ENCODE measurements around the gene A1BG.

Gene A1BG, protein sequence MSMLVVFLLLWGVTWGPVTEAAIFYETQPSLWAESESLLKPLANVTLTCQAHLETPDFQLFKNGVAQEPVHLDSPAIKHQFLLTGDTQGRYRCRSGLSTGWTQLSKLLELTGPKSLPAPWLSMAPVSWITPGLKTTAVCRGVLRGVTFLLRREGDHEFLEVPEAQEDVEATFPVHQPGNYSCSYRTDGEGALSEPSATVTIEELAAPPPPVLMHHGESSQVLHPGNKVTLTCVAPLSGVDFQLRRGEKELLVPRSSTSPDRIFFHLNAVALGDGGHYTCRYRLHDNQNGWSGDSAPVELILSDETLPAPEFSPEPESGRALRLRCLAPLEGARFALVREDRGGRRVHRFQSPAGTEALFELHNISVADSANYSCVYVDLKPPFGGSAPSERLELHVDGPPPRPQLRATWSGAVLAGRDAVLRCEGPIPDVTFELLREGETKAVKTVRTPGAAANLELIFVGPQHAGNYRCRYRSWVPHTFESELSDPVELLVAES

DNA sequence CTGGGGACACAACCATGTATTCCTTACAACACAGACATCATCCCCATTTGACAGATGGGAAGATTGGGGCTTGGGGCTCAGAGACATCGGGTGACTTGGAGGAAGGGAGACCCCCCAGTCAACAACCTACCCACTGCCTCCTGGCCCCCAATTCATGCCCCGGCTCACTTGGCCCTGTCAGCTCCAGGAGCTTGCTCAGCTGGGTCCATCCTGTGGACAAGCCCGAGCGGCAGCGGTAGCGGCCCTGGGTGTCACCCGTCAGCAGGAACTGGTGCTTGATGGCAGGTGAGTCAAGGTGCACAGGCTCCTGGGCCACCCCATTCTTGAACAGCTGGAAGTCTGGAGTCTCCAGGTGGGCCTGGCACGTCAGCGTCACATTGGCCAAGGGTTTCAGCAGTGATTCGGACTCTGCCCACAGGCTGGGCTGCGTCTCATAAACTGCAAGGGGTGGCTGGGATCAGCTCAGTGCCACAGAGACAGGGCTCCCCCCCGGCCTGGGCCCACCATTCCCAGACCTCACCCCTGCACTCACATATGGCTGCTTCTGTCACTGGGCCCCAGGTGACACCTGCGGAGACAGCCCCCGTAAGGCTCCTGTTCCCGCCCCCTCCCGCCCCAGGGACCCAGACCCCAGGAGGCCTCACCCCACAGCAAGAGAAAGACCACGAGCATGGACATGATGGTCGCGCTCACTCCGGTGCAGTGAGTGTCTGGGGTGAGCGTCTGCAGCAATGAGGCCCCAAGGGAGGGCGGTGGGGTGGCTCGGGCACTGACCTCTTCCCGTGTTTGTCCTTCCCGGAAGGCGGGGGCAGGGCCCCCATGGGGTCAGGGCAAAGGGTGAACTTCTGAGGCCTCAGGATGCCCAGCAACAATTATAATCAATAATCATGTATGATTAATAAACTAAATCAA is at the start of gene A1BG:
A1BG (minus strand) TSS at position 733 of the 912 bp plus-strand sequence; CDS start at position 678, 55 bp downstream.
- DNase-seq: no peak

DNA sequence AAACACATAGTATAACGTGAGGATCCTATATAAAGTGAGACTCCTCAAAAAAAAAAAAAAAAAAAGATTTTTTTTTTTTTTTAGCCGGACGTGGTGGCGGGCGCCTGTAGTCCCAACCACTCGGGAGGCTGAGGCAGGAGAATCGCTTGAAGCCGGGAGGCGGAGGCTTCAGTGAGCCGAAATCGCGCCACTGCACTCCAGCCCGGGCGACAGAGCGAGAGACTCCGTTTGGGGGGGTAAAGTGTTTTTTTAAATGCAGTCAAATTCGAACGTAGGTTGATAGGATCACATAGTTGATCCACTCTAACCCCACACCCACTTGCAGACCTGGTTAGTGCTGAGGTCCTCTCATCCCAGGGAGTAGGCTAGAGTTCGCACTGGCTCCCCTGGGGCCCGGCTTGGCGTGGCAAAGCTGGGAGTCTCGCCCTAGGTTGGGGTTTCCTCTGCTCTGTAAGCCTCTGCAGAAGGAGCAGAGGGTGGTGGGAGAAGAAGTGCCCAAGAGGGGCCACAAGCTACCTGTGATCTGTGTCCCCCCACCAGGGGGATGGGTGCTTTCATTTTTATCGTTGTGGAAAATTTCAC is 48.6 kb upstream of the A1BG start:
- DNase-seq: no peak

DNA sequence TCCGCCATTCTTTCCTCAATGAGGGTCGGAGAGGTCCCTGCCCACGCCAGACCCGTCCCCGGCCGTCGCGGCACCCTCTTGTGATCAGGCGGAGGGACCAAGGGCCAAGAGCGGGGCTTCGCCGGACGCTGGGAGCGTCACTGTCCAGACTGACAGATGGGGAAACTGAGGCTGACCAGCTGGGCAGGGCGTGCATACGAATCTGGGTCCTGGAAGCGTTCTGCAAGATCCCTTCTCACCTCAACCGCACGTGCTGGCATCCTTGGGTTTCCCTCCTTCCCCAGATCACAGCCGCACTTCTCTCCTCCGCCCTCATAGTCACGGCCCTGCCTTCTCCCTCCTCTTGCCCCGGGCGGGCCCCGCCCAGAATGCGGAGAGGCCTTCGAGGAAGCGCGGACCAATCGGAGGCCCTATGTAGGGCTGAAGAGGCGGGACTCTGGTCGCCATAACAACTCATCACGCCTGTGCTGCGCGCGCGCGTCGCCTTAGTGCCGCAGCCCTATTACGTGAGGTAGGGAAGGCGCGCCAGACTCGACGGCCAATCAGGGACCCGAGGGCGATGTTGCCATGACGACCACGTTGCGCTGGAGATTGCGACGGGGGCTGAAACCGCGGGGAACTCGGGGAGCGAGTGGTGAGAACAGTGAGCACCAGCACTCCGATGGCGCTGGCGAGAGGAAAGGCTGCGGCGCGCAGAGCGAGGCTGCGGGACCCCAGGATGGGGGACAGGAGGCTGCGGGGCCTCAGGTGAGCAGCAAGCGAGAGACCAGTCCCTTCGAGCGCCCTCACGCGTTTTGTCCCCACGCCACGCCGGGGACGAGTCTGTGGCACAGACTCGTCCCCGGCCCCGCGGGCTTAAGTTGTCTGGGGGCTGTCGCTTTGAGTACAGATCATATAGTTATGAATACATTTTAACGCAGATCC is 47.9 kb upstream of the A1BG start:
- peak; percentile 100 for DNase-seq

DNA sequence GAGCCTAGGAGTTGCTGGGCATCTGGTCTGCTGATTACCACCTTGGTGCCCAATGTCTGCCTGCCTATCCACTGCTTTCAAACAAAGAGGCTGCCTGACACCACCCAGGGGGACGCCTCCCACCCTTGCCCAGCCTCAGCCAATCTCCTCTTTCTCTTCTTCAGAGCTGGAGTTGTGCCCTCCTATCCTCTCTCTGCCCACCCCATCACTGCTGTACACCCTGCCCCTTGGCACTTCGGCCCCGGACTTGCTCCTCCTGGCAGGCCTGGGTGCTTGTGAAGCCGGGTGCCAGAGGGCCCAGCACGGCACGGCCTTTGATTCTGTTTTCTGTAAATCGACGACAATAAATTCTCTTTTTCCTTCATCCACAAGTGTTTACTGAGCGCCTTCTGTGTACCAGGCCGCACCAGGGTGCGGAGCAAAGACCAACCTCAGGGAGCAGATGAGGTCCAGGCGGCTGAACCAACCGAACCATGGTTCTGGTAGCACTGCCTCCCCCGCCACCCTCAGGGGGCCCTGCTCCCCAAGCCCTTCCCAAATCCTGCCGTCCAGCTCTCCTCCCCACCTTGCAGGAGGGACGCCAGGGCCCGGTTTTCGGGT is 47.1 kb upstream of the A1BG start:
- DNase-seq: no peak

DNA sequence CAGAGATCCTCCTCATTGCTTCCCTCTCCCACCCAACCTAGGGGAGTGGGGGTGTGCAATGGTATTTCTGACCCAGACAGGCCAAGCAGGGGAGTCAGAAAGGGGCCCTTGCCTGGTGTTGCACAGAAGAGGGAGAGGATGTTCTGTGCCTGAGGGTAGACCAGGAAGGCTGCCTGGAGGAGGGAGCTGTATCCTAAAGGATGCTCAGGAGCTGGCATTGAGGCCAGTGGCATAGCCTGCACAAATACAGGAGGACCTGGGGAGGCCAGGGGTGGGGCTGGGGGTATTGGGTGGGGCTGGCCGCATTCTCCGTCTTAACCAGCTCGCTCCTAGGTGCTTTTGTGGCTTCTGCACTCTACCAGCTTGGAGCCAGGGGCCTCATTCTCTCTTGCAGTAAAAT is 46.6 kb upstream of the A1BG start:
- no peak for DNase-seq

DNA sequence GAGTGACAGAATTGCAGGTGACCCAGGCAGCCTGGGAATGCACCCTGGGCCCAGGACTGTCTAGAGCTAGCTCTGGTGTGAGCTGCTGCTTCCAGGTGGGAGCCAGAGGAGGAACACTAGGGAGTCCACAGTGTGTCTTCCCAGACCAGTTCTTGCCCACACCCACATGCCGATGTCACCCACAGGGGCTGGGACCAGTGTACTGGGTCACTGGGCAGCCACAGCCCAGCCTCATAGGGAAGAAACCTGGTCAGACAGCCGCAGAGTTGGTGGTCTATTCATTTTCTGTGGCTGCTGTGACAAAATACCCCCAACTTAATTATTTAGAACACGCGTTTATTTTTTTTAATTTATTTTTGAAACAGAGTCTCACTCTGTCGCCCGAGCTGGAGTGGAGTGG is 45.3 kb upstream of the A1BG start:
- no peak for DNase-seq

DNA sequence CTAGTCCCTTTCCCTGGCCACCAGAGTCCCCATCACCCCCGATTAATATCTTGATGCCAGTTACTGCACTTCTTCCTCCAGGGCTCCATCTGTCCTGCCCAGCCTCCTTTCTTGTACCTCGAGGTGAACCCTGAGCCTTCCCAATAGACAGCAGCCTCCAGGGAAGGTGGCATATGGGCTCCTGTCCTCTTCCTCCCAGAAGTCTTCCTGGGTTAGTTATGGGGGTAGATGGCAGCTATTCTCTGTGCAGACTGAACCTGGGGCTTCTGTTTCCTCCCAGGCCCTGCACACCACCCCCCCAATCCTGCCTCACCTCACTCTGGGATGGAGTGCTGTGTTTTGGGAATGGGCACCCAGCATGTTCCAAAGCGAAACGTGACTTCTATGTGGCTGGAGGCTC is 44.8 kb upstream of the A1BG start:
- DNase-seq: no peak

DNA sequence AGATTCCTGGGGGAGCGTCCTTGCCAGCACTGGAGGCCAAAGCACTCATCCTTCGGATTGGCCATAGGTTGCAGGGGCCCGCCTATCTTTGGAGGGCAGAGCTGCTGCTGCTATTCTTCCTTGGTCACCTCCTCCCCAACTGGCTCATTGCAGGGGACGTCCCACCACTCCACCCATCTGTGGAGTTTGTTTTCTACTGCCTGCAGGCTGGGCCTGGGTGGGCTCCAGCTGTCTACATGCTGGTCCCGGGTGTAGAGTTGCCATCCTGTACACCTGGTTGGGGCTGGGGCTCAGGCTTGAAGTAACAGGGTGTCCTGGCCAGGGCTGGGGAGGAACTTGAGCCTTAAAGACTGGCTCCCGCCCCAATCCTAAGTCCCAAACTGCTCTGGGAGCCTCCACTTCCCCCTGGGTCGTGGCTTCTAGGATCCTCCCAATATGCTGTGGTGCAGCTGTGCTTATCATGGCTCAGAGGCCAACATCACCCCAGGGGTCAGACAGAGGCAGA is 44.3 kb upstream of the A1BG start:
- DNase-seq: no peak

DNA sequence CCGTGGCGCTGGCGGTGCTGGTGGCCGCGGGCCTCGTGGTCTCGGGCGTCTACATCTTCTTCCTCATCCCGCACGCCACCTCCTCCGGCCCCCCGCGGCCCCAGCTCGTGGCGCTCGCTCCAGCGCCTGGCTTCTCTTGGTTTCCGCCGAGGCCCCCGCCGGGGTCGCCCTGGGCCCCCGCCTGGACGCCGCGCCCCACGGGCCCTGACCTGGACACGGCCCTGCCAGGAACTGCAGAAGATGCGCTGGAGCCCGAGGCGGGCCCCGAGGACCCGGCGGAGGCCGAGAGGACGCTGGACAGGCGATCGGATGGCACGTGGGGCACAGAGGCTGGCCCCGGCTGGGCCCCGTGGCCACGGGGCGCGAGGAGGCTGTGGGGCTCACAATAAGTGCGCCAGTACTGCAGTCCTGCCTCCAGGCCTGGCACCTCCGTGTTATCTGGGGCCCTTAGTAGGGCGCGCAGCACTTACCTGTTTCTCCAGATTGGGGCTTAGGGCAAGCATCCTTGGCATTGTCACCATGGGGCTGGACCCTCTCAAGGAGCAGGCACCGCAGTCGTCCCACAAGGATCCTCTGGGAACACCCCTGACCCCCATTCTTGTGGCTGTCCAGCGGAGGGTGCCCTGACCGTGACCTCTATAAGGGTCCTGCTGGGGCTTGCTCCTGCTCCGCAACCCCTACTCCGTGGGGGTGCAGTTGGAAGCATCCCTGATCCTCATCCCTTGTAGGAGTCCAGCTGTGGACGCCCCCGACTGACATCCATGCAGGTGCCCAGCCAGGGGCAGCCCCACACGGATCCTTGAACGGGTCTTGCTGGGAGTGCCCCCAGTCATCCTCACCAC is 43.6 kb upstream of the A1BG start:
- DNase-seq: no peak

DNA sequence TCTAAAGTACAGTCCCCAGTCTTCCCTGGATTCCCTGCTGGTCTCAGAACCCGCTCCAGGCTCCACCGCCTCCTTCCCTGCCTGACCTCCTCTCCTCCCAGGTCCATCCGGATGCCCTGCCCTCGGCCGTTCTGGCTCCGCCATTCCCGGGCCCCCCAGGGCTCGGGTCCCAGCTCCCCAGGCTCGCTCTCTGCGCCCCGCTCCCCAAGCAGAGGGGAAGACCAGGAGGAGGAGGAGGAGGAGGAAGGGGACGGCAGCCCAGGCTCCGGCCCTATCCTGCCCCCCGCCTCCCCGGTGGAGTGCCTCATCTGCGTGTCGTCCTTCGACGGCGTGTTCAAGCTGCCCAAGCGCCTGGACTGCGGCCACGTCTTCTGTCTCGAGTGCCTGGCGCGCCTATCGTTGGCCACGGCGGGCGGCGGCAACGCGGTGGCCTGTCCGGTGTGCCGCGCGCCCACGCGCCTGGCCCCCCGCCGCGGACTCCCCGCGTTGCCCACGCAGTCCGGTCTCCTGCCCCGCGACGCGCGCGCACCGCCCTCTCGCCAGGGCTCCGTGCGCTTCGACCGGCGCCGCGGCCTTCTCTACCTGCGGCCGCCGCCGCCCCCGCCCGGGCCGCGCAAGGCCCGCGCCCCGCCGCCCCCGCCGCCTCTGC is 42.8 kb upstream of the A1BG start:
- peak; percentile 40 for DNase-seq

DNA sequence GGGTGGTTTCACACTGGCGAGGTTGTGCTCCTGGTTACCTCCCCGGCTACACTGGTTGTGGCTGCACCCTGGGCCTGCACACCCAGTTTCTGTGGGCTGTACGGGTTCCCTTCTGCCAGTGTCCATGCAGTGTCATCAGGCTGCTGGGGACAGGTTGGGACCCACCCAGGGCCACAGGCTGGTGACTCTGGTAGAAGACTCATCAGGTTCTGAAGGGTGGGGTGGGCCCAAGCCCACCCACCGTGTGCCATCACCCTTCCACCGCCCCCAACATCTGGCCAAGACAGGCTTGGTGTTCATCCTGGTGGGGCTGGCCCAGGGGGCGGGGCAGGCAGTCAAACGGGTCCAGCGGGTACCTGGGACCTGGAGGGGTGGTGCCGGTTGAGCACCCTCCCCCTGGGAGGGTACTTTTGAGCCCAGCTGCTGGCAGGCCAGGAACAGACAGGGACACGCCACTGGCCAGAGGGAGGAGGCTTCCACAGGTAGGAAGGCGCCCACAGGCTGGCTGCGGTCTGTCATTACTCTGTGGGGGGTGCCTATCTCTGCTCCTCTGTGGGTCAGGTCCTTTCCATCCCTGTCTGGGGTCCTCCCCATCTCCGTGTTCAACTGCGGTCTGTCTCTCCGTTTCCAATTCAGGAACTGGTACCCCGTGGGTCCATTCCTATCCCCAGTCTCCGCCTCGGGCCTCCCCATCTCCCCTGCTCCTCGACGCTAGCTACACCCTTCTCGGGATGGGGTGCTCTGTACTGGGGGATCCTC is 42.1 kb upstream of the A1BG start, which contains the start of gene RNF225:
RNF225 (plus strand) TSS at position 437 of the 759 bp plus-strand sequence. CDS start 434 bp downstream, outside the sequence.
- DNase-seq: peak; percentile 57

DNA sequence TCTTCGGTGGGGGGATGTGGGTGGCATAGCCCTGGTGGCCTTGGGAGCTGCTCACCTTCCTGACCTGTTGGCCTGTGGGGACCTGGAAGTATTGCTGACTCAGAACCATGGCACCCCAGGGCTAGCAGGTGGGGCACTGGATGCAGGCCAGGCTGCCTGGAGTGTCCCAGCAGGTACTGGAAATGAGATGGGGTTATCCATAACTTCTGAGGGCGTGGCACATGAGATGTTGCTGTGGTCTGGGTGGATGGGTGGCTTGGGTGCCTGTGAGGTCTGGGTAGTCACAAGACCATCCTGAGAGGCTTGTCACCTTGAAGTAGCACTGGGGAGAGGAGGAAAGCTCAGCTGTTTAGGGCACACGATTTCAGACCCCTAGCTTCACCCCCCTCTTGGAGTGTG is 41.5 kb upstream of the A1BG start:
- DNase-seq: no peak

DNA sequence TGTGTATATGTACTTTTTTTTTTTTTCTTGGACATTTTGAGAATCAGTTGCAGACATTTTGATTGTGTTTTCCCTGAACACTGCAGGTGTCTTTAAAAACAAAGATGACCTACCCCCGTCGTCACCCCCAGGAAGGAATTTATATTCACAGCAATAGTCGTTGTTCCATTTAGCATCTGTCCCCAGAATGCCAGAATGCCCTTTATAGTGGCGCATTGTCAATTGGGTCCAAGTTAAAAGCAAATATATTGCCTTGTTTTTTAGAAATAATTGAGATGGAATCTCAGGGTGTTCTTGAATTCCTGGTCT is 40.4 kb upstream of the A1BG start:
- no peak for DNase-seq

DNA sequence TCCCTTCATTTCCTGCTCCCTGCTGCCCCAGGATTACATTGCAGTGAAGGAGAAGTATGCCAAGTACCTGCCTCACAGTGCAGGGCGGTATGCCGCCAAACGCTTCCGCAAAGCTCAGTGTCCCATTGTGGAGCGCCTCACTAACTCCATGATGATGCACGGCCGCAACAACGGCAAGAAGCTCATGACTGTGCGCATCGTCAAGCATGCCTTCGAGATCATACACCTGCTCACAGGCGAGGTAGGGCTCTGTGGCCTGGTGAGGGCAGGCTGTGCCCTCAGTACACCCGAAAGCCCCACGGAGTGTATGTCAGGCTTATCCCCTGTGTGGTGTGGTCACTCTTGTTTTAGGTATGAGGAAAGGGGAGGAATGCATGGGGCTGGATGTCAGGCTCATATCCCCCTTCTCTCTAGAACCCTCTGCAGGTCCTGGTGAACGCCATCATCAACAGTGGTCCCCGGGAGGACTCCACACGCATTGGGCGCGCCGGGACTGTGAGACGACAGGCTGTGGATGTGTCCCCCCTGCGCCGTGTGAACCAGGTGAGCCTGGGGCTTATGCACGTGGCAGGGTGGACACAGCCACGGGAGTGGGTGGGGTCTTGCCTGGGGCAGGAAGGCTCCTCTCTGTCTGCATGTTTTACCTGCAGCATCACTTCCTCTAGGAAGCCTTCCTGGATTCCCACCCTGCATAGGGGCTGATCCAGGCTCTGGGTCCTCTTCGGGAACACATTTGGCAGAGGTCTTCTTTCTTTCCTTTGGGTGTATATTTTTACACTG is 39.8 kb upstream of the A1BG start:
- DNase-seq: no peak

DNA sequence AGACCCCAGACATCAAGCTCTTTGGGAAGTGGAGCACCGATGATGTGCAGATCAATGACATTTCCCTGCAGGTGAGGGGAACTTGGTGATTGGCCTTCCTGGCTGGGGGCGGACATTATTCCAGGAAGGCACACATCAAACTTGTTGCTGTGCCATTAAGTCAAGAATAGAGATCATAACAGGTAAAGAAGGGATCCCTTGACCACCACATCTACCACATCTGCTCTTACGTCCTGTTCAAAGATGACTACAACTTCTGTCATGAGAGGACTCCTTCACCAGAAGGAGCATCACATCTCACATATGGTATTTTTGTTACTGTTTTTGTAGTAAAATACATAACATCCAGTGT is 34.9 kb upstream of the A1BG start:
- DNase-seq: no peak

DNA sequence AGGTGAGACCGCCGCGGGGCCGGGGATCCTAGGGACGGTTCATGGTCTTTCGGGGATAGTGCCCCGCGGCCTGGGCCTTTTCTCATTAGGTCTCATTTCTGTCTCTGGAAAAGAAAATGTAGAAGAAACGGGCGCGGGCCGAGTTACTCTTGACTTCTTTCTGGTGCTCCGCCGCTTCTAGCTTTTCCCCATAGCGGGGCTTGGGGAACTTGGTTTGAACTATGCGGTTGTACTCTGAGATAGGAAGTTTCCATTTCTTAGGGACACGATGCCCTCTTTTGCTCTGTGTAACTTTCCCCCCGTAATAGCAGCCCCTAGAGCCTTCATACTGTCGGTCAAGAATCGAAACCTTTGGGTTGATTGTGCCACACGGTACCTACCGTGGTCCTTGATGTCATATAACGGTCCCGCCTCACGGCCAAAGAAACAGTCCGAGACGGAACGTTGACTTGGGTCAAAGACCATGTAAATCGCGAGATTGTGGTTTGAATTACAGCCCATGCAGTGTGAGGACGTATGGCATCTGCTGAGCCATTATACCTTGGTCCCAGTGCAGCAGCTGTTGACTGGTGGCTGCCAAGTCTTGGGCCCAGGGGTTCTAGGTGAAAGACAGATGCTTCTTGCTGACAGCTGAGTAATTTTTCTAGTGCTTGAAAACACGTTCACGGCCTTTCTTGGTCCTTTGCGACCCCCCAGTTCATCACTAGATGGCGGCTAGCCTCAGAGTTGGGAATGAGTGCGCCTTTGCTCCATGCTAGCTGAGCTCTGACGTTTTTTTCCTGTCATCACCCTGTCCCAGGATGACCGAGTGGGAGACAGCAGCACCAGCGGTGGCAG is 34.3 kb upstream of the A1BG start:
- DNase-seq: no peak

DNA sequence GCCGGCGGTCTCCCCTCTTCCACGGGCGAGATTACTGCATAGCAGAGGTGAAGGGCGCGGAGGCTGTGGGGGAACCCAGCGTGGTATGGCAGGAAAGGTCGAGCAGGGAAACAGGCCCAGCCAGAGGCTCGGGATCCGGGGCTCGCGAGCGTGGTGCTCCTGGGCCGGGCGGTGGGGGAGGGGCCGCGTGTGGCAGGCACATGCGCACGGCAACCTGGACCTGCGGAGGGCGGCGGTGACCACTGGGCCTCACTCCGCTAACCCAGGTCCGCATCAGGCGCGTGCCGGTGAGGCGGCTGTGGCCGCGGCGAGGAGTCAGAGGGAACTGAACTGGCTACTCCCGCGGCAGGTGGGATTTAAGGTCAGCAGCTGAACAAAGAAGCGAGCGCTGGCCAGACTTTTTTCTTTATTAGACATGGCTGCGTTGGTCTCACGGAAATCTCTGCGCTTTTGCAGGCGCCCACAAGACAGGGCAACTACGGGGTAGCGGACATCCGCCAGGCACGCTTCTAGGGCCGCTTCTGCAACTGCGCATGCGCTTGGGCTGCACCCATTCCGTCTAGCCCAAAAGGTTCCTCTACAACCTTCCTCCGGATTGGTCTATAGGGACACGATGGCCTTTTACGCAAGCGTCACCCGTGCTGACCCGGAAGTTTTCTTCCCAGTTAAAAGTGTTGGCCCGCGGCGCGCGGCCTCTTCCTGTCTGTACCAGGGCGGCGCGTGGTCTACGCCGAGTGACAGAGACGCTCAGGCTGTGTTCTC is 33.5 kb upstream of the A1BG start, which contains the start of gene RPS5:
RPS5 (plus strand) TSS at position 694 of the 762 bp plus-strand sequence. CDS start 869 bp downstream, outside the sequence.
- peak; percentile 99 for DNase-seq

Data from activated CD4-positive, alpha-beta T cell treated with anti-CD3 and anti-CD28 coated beads, Interleukin-10, Interleukin-2, amounts not matched to agents 100 ng/mL and 50 ng/mL, durations not matched to agents 16 hours and 8 hours (primary cell).